ENCODE measurements around the gene CD2BP2.

Gene CD2BP2

GRCh38 chr16:30378236-30379157 lies 23.4 kb upstream of the CD2BP2 start:
- DNase-seq = peak; percentile 88

GRCh38 chr16:30377812-30378235 lies 22.7 kb upstream of the CD2BP2 start:
- DNase-seq = peak; percentile 85

DNA sequence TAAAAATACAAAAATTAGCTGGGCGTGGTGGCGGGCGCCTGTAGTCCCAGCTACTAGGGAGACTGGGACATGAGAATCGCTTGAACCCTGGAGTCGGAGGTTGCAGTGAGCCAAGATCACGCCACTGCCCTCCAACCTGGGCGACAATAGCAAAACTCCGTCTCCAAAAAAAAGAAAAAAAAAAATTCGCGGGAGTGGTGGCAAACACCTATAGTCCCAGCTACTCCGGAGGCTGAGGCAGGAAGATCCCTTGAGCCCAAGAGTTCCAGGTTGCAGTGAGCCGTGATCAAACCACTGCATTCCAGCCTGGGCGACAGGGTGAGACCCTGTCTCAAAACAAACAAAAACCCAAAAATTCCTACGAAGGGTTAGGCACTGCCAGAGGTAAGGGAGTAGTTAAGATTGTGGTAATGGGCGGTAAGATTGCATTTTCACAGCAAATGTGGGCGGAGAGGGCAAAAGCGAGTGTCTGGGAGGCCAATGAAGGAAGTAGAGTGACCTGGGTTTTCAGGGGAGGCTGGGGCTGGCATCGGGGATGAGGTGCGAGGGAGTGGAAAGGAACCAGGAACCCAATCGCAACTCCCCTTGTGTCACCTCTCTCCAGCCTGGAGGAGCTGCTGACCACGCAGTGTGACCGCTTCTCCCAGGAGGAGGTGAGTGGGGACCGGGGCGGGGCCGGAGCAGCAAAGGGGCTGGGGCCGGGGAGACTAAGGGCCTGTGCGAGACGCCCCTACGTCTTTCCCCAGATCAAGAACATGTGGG lies 22.1 kb upstream of the CD2BP2 start:
- peak; percentile 73 for DNase-seq

- no peak for DNase-seq
Measured at GRCh38 chr16:30376461-30376902, 21.4 kb upstream of the CD2BP2 start.

- DNase-seq = no peak
Measured at GRCh38 chr16:30375864-30376263, 20.8 kb upstream of the CD2BP2 start.

- DNase-seq = no peak
Measured at GRCh38 chr16:30374538-30374937, 19.4 kb upstream of the CD2BP2 start, which contains the start of gene MYL11. MYL11 (plus strand) TSS chr16:30374802; CDS start chr16:30374858, 56 bp downstream.

DNA sequence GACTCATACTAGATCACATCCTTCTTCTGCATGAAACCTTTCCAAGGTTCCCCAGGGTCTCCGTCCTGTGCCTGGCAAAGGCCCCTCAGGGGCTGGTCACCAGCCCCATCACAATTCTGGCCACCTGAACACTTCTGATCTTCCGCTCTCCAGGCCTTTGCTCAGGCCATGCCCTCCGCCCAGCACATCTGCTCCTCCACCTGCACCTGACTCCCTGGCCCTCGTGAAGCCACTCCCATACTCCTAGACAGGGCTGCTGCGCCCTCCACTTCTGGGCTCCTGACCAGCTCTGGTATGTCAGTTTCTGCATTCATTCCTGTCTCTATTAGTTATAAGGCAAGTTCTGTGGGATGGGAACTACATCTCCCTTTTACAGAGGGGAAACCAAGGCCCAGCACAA lies 17.6 kb upstream of the CD2BP2 start:
- no peak for DNase-seq

DNA sequence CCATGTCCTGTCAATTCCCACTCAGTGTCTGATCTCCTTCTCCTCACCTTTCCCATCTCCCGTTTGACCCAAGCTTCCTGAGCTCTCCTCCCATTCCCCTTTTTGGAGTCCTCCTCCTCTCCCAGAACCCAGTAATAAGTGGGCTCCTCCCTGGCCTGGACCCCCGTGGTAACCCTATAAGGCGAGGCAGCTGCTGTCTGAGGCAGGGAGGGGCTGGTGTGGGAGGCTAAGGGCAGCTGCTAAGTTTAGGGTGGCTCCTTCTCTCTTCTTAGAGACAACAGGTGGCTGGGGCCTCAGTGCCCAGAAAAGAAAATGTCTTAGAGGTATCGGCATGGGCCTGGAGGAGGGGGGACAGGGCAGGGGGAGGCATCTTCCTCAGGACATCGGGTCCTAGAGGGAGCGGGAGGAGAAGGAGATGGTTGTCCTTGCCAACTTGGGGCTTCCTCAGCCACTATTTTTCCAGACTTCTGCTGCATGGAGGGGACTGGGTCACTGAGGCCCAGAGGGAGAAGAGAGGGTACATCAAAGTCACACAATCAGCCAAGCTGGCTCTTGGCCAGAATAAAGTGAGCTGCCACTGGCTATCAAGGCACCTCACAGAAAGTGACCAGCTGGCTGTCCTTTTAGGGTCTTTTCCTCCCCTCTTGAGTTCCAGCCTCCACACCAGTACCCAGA lies 17.1 kb upstream of the CD2BP2 start:
- DNase-seq = no peak

DNA sequence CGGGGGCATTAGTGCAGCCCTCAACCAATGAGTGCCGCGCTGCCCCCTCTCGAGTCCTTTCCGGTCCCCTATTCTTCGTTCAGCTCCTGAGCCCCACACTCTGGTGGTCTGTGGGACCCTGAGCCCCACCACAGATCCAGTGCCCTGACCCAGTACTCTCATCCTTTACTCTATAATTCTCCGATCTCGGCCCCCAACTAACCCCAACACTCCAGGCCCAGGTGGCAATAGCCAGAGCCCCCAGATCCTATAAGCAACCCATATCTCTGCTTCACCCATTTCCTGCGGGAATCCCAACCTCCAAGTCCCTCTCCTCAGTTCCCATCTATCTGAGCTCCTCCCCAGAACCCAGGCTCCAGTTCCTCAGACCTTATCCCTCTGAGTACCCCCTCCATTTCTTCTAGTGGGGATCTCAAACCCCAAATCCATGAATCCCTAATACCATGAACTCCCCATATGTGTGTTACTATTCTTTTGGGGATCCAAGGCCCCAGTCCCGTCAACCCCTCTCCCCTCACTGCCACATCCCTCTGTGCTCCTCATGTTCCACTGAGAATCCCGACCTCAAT lies 16.2 kb upstream of the CD2BP2 start:
- no peak for DNase-seq

- peak; percentile 100 for DNase-seq
Measured at GRCh38 chr16:30370456-30371247, 15.5 kb upstream of the CD2BP2 start, which contains the start of gene TBC1D10B. TBC1D10B (minus strand) TSS chr16:30370494; CDS start chr16:30370183, 311 bp downstream.

DNA sequence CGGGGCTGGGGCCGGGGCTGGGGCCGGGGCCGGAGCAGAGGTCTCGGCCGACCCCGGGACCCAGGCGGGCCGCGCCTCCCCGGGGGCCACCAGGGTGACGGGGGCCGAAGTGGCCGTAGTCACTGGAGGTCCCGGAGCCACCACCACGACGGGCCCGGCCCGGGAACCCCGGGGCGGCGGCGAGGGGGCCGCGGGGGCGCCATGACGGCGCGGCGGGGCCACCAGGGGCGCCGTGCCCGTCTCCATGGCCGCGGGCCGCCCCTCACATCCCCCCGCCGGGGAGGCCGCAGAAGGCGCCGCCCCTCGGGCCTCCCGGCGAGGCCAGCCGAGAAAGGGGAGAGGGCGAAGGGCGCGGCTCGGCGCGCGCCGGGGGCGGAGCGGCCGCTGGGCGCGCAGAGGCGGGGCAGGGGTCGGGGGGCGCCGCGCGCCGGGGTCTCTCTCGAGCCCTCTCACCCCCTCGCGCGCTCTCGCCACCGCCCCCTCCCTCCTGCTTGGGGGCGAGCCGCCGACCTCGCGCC lies 14.9 kb upstream of the CD2BP2 start:
- no peak for DNase-seq

DNA sequence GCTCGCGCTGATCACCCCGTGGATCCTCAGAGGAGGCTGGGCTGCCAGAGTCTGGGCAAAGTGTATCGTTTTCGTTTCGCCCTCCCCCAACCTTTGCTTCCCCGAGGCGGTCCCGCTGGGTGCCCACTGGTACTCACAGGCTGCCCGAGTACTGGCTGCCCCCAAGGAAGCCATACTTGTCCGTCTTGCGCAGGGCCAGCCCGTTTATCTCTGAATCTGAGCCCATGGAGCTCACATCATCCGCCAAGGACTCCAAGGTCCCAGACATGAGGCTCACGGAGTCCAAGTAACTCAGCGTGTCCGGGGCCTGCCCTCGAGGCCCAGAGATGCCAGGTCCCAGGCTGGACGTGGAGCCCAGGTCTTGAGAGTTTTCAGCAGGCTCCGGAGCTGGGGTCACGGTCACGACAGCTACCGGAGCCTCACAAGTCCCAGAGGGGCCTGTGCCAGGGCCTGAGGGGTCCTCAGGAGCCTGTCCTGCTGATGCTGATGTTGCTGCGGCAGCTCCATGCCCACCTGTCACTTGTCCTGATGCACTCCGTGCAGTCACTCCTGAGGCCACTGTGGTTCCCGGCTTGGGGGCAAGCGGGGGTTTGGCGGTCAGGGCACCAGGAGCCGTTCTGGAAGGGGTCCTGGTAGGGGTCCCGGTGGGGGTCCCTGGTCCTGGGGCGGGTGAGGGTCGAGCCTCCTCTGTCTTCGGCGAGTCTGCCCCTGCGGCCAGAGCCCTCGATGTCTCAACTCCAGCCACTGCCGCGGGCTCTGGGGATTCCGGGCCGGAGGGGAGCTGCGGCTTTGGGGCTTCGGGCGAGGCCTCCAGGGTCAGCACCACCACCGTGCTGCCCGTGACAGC lies 14.2 kb upstream of the CD2BP2 start:
- DNase-seq = no peak

DNA sequence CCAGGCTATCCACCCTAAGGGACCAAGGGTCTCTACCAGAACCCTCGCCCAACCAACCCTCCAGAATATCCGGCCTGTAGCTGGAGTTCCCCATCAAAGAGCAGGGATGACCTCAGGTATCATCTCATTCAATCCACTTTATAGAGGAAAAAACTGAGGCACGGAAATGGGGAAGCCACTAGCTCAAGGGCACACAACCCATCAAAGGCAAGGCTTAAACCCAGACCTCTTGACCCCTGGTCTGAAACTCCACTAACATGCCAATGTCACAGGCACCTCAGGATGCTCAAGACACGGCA lies 13.6 kb upstream of the CD2BP2 start:
- no peak for DNase-seq

- peak; percentile 30 for DNase-seq
Measured at GRCh38 chr16:30368122-30368791, 13.1 kb upstream of the CD2BP2 start.

DNA sequence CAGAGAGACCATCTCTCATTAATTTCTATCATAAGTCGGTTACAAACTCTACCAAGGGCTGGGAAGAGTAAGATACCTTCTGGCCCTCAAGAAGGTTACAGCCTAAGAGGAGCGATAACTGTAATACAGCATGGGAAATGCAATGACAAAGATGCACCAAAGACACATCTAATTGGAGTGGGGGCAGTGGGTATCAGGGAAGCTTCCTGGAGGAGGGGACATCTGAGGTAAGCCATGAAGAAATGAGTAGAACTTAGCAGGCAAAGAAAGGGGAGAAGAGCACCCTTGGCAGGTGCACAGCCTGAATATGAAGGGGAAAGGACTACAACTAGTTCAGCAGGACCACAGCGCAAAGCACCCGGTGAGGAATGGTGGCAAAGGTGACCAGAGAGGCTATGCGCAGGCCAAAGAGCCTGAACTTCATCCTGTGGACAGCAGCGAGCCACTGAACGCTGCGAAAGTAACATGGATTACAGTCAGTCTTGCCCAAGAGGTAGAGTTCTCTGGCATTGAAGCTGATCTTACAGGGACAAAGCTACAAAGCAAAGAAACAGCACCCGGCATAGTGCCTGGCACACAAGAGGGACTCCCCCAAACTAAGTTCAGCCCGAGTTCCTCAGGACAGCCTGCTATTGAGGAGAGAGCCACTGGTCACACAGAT lies 12.4 kb upstream of the CD2BP2 start:
- no peak for DNase-seq

GRCh38 chr16:30366511-30366910 lies 11.4 kb upstream of the CD2BP2 start:
- no peak for DNase-seq

- DNase-seq = no peak
Measured at GRCh38 chr16:30365200-30365599, 10.1 kb upstream of the CD2BP2 start.

GRCh38 chr16:30361180-30361579 lies 6.1 kb upstream of the CD2BP2 start:
- no peak for DNase-seq

DNA sequence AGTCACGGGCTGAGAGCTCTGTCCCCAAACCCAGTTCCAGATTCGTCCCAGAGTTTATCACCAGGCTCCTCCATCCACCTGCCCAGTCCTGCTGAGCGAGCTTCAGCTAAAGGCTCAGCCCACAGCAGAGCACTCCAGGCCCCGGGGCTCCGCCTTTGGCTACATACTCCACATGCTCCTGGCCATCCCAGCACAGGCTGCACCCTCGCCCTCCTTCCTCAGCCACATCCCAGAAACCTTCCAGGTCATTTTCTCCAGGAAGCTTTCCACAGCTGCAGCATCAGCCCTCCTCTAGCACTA lies 4.7 kb upstream of the CD2BP2 start:
- DNase-seq = no peak
